K562 (cell line): ENCODE results near the gene SPINT2. TPM values are rescaled to one million over a fixed set of nuclear protein-coding genes. Genes with fewer than 3 reads are reported as not detected.
"Not testable (repeated sequence)": the region's sequence is repeated elsewhere in the genome, so short reads cannot be mapped to it uniquely, and the experiment has no call there.

Experiments used
- ATAC-seq: fragments of 200-7000 bp; cut with Tn5 transposase; 3 replicates; pipeline ENCODE4 v1.9.1; 2020; ENCODE audit warnings: moderate library complexity
- BruUV-seq: library from RNA; stranded (reverse); fragments of 400-500 nt; replicated peaks from 2 replicates; lab custom pipeline; 2021; lab: Mats Ljungman, UMichigan
- CTCF ChIA-PET: fragments of 300-600 bp; formaldehyde crosslinking; extraction: SDS; loops from one replicate; lab custom pipeline; 2021; ENCODE audit warnings: low intra/inter-chr PET ratio; lab: Yijun Ruan, JAX
- POLR2A ChIA-PET: fragments of 300-600, 350-650 bp; sonication (Branson Sonifier 250); formaldehyde crosslinking; extraction: SDS; loops from one replicate; lab custom pipeline; 2021; ENCODE audit warnings: antibody characterized with exemption, inconsistent platforms; lab: Yijun Ruan, JAX
- DNase-seq, 4 experiments: peaks; one replicate each; pipeline versions ENCODE4 v3.0.0 to v3.0.0-alpha.2; 2011 to 2018; ENCODE audit warnings: low spot score in 3 of 4, mixed read lengths in 3 of 4; ENCODE audit errors: extremely low read depth in 1 of 4
- FAIRE-seq: peaks from 2 replicates; lab custom pipeline; 2011; peaks lifted over from hg19 to GRCh38; lab: Jason Lieb, UNC
- H2AFZ ChIP-seq: 2 replicates; pipeline ENCODE4 v1.6.0; 2011; ENCODE audit warnings: low read depth, low read length, control low read depth, inconsistent platforms
- H3K27ac ChIP-seq: fragments of 200-600 bp; 3 replicates; pipeline ENCODE4 v1.8.0; 2011; ENCODE audit warnings: low read depth, mild to moderate bottlenecking, control low read depth, inconsistent platforms, low read length, moderate library complexity, mixed read lengths; ENCODE audit errors: extremely low read depth
- H3K27me3 ChIP-seq, 2 experiments: fragments of 300-600 bp in 1 of 2; 2 replicates in 1 of 2; 3 replicates in 1 of 2; pipeline versions ENCODE4 v1.6.0 to v1.8.0; 2011; ENCODE audit warnings: inconsistent platforms in 2 of 2, low read length in 2 of 2, mild to moderate bottlenecking in 1 of 2, mixed read lengths in 1 of 2, moderate library complexity in 1 of 2; ENCODE audit not compliant: control insufficient read depth in 2 of 2, insufficient read depth in 2 of 2
- H3K36me3 ChIP-seq: fragments of 300-600 bp; 3 replicates; pipeline ENCODE4 v1.8.0; 2011; ENCODE audit warnings: mild to moderate bottlenecking, low read length, inconsistent platforms; ENCODE audit not compliant: control insufficient read depth, insufficient read depth
- H3K4me1 ChIP-seq, 2 experiments: fragments of 200-600 bp in 1 of 2; replicated peaks in 1 of 2; 2 replicates in 1 of 2; 3 replicates in 1 of 2; pipeline versions ENCODE4 v1.5.1 to v1.8.0; 2011; ENCODE audit warnings: inconsistent platforms in 2 of 2, low read length in 2 of 2, mild to moderate bottlenecking in 1 of 2, mixed read lengths in 1 of 2, moderate library complexity in 1 of 2; ENCODE audit not compliant: control insufficient read depth in 2 of 2, insufficient read depth in 2 of 2
- H3K4me2 ChIP-seq: 2 replicates; pipeline ENCODE4 v1.6.1; 2011; ENCODE audit warnings: low read length, control low read depth, inconsistent platforms, mixed read lengths; ENCODE audit not compliant: insufficient read depth
- H3K4me3 ChIP-seq: fragments of 200-600 bp; sonication (generic), shearing (Covaris generic); 2 replicates; pipeline ENCODE4 v1.5.1; 2016; ENCODE audit warnings: control low read depth, inconsistent platforms
- H3K79me2 ChIP-seq: fragments of 200-600 bp; 3 replicates; pipeline ENCODE4 v1.8.0; 2011; ENCODE audit warnings: low read length, inconsistent platforms; ENCODE audit not compliant: control insufficient read depth, insufficient read depth
- H3K9ac ChIP-seq, 2 experiments: 2 replicates each; pipeline versions ENCODE4 v1.6.0 to v1.6.1; 2011; ENCODE audit warnings: low read depth in 2 of 2, low read length in 2 of 2, control low read depth in 1 of 2, inconsistent platforms in 1 of 2, mild to moderate bottlenecking in 1 of 2, mixed read lengths in 1 of 2; ENCODE audit not compliant: insufficient read depth in 1 of 2
- H3K9me1 ChIP-seq: one replicate; pipeline ENCODE4 v1.6.0; 2011; ENCODE audit warnings: inconsistent platforms, mild to moderate bottlenecking, low read length, moderate library complexity; ENCODE audit not compliant: control insufficient read depth, insufficient read depth
- H3K9me3 ChIP-seq: replicated peaks from 2 replicates; pipeline ENCODE4 v1.5.1; 2011; ENCODE audit warnings: low read depth, low read length, inconsistent platforms; ENCODE audit not compliant: control insufficient read depth, insufficient read depth
- H4K20me1 ChIP-seq: replicated peaks from 2 replicates; pipeline ENCODE4 v1.6.1; 2011; ENCODE audit warnings: low read length, inconsistent platforms, mixed read lengths; ENCODE audit not compliant: control insufficient read depth, insufficient read depth
- ADNP ChIP-seq: fragments of 200-800 bp; sonication (Bioruptor generic); IDR thresholded peaks from 2 replicates; pipeline ENCODE4 v1.6.1; 2016; ENCODE audit warnings: missing genetic modification characterization, missing compliant biosample characterization
- CTCF ChIP-seq, 3 experiments: IDR thresholded peaks in 2 of 3; conservative IDR thresholded peaks in 1 of 3; 2 replicates each; pipeline ENCODE4 v1.5.1; 2011 to 2012; ENCODE audit warnings: low read length in 3 of 3, mild to moderate bottlenecking in 3 of 3, control low read depth in 2 of 3, improper control_type of control experiment in 1 of 3, inconsistent platforms in 1 of 3, low read depth in 1 of 3, mixed read lengths in 1 of 3, moderate library complexity in 1 of 3; ENCODE audit not compliant: insufficient read depth in 2 of 3
- GABPA ChIP-seq: fragments of 200-800 bp; sonication (Bioruptor generic); conservative IDR thresholded peaks from 2 replicates; pipeline ENCODE4 v1.6.1; 2016; ENCODE audit warnings: low read depth, missing genetic modification characterization, missing compliant biosample characterization
- RB1 ChIP-seq: fragments of 450-650 bp; IDR thresholded peaks from 2 replicates; pipeline ENCODE4 v1.6.1; 2017; ENCODE audit warnings: low read depth, mild to moderate bottlenecking
- ZNF609 ChIP-seq: sonication (generic); formaldehyde crosslinking; IDR thresholded peaks from 2 replicates; pipeline ENCODE4 v1.8.1; 2023; ENCODE audit warnings: missing genetic modification reagents, mild to moderate bottlenecking, borderline replicate concordance
- WGBS: fragments of 100-300 bp; shearing (Covaris generic); methylation state at CpG from one replicate; pipeline ENCODE4 v1.1.6; 2016; ENCODE audit warnings: low coverage, mixed read lengths; ENCODE audit not compliant: insufficient coverage; ENCODE audit errors: missing lambda C conversion rate; 5-methylcytosine and 5-hydroxymethylcytosine counted together
- in situ Hi-C: fragments of 300-500 bp; cut with MboI; formaldehyde crosslinking; loops from 4 replicates; pipeline ENCODE4 v1.15.0; 2018; ENCODE audit warnings: inconsistent platforms, mixed read lengths
- intact Hi-C: fragments of 100-400 bp; cut with micrococcal nuclease; formaldehyde crosslinking; loops from 2 replicates; pipeline ENCODE4 v1.14.2; 2022
- polyA plus RNA-seq, 8 experiments: library from polyadenylated mRNA; depleted of rRNA in 4 of 8; stranded (reverse) in 5 of 8; unstranded in 3 of 8; fragments of >200 nt; fragmentation: Nextera tagmentation in 2 of 8; fragmentation: Illumina TruSeq in 1 of 8; extraction: Ambion mirVana in 2 of 8; extraction: Trizol in 1 of 8; gene quantifications; 2 replicates each; pipeline versions ENCODE4 v1.2.1 to v1.2.3, GENCODE V29; 2011 to 2014; ENCODE audit warnings: inconsistent platforms in 1 of 8, missing spikeins in 1 of 8
- total RNA-seq, 7 experiments: library from RNA; depleted of rRNA in 6 of 7; stranded (reverse); fragments of >200 nt in 6 of 7; fragmentation: Illumina TruSeq in 2 of 7; extraction: Trizol in 2 of 7; gene quantifications; 2 replicates each; pipeline versions ENCODE4 v1.2.1 to v1.2.3, GENCODE V29; 2011 to 2021; ENCODE audit warnings: low replicate concordance in 1 of 7

The SPINT2 gene
- total and polyA plus RNA-seq, 9 of the 15 experiments (the other 6 are each of a cell fraction or from before 2014, with no cell fraction given), result 0.65 to 4.5 (median 3.4) TPM

- no peak for TF ChIP-seq GABPA
Measured at GRCh38 chr19:38224014-38224862, 40.1 kb upstream of the SPINT2 start, which contains the start of gene DPF1 (continued).

- 0 out of 2 replicates have a peak, but pooled peaks have one; percentile 17 for TF ChIP-seq RB1
- TF ChIP-seq CTCF (IDR thresholded peaks at IDR 0.05 in 2 of 3, conservative IDR thresholded peaks at IDR 0.05 in 1 of 3; ENCODE audit: insufficient read depth in 2 of 3, low read depth in 1 of 3, low read length in 3 of 3), result 0 out of 6 replicates have a peak, but pooled peaks of 1 of the 3 experiments have one; percentile 11
- TF ChIP-seq ADNP (tag), result 0 out of 2 replicates have a peak, but pooled peaks have one; percentile 32
- 0 out of 2 replicates have a peak, but pooled peaks have one; percentile 11 for TF ChIP-seq ZNF609 (CRISPR knock-in tag)
- H3K4me3 ChIP-seq, H3K27me3 ChIP-seq, ATAC-seq, H3K79me2 ChIP-seq, H3K9me1 ChIP-seq, H4K20me1 ChIP-seq, H3K36me3 ChIP-seq, H3K9me3 ChIP-seq, FAIRE-seq, H3K27ac ChIP-seq, DNase-seq, H3K9ac ChIP-seq, BruUV-seq: not testable (repeated sequence)
- ChIA-PET CTCF (interaction anchor here (0.9 to 1.8 kb wide), 2 partner anchors 72 to 83 kb away, joined by 4 to 7 read pairs; no protein-coding TSS in a partner anchor), POLR2A (interaction anchor here (0.7 kb wide), 1 partner anchor 60 kb away, joined by 5 read pairs; no protein-coding TSS in a partner anchor)
- in situ Hi-C loops, result loop anchor here (5.0 to 10.0 kb wide), 2 partner anchors 300 to 323 kb away; no protein-coding TSS in a partner anchor
- H3K4me2 ChIP-seq, result peak overlapping the region; percentile 100; the same call in 1 of the 2 replicates
- intact Hi-C loops, result loop anchor here (5.0 kb wide), 1 partner anchor 83 kb away; no protein-coding TSS in a partner anchor
- 65% methylated on average over 6 of the region's 6 CpGs for WGBS
- peaks cover 7 to 51% of the 10 kb centered on the region in 2 experiments; a peak in 4 of 5 replicates for H3K4me1 ChIP-seq
- peak overlapping the region; percentile 98; the same call in 1 of the 2 replicates for H2AFZ ChIP-seq
Measured at GRCh38 chr19:38224863-38225218, 39.5 kb upstream of the SPINT2 start.
